GM23338 (cell line): Measurements from ENCODE around the gene SSH2. TPM values are rescaled to one million over a fixed set of nuclear protein-coding genes. Genes with fewer than 3 reads are reported as not detected.

ENCODE experiments used
- ATAC-seq: fragments of 200-7000 bp; cut with Tn5 transposase; 3 replicates; pipeline ENCODE4 v1.9.1; 2020
- DNase-seq: peaks from one replicate; pipeline ENCODE4 v3.0.0-alpha.2; 2015; ENCODE audit warnings: low spot score
- H2AFZ ChIP-seq: fragments of 200-600 bp; sonication (generic); 2 replicates; pipeline ENCODE4 v1.8.0; 2016; ENCODE audit warnings: antibody characterized with exemption, mild to moderate bottlenecking, moderate library complexity
- H3F3A ChIP-seq: fragments of 200-600 bp; sonication (generic); replicated peaks from 2 replicates; pipeline ENCODE4 v1.8.0; 2017; ENCODE audit warnings: antibody characterized with exemption, mixed run types, low read depth
- H3K27ac ChIP-seq: fragments of 200-600 bp; sonication (generic); 2 replicates; pipeline ENCODE4 v1.6.1; 2016; ENCODE audit warnings: low read depth
- H3K27me3 ChIP-seq: fragments of 200-600 bp; sonication (generic); 2 replicates; pipeline ENCODE4 v1.8.0; 2016; ENCODE audit warnings: mild to moderate bottlenecking, mixed run types, moderate library complexity; ENCODE audit not compliant: insufficient read depth
- H3K36me3 ChIP-seq: fragments of 200-600 bp; sonication (generic); 2 replicates; pipeline ENCODE4 v1.8.0; 2016; ENCODE audit warnings: mild to moderate bottlenecking; ENCODE audit not compliant: insufficient read depth
- H3K4me1 ChIP-seq: fragments of 200-600 bp; sonication (generic); 2 replicates; pipeline ENCODE4 v1.8.0; 2016; ENCODE audit warnings: mild to moderate bottlenecking, moderate library complexity; ENCODE audit not compliant: insufficient read depth
- H3K4me2 ChIP-seq: fragments of 200-600 bp; sonication (generic); 2 replicates; pipeline ENCODE4 v1.7.1; 2017; ENCODE audit warnings: mixed run types
- H3K4me3 ChIP-seq: fragments of 200-600 bp; sonication (generic); 2 replicates; pipeline ENCODE4 v1.6.1; 2016; ENCODE audit warnings: mixed run types
- H3K79me2 ChIP-seq: fragments of 200-600 bp; sonication (generic); replicated peaks from 2 replicates; pipeline ENCODE4 v1.8.0; 2017; ENCODE audit warnings: mild to moderate bottlenecking; ENCODE audit not compliant: insufficient read depth
- H3K9me2 ChIP-seq: fragments of 200-600 bp; sonication (generic); 2 replicates; pipeline ENCODE4 v1.8.0; 2017; ENCODE audit not compliant: insufficient read depth
- H4K20me1 ChIP-seq: fragments of 200-600 bp; sonication (generic); replicated peaks from 2 replicates; pipeline ENCODE4 v1.8.0; 2017; ENCODE audit warnings: mild to moderate bottlenecking; ENCODE audit not compliant: insufficient read depth
- H3K27ac Mint-ChIP-seq: 2 replicates; pipeline ENCODE4 v1.8.0; 2020; ENCODE audit warnings: inconsistent platforms, mild to moderate bottlenecking, moderate library complexity, mixed read lengths
- H3K27me3 Mint-ChIP-seq: 3 replicates; pipeline ENCODE4 v1.8.0; 2022; ENCODE audit warnings: low read depth, mild to moderate bottlenecking, moderate library complexity, mixed read lengths, inconsistent platforms; ENCODE audit not compliant: insufficient read depth, poor library complexity
- H3K36me3 Mint-ChIP-seq: 3 replicates; pipeline ENCODE4 v1.8.0; 2021; ENCODE audit warnings: low read depth, mild to moderate bottlenecking, inconsistent platforms, moderate library complexity, mixed read lengths
- H3K4me1 Mint-ChIP-seq: 3 replicates; pipeline ENCODE4 v1.8.0; 2020; ENCODE audit warnings: mild to moderate bottlenecking, inconsistent platforms, mixed read lengths
- H3K4me3 Mint-ChIP-seq: 3 replicates; pipeline ENCODE4 v1.8.0; 2021; ENCODE audit warnings: moderate library complexity, mild to moderate bottlenecking, inconsistent platforms, mixed read lengths
- H3K9me3 Mint-ChIP-seq: 3 replicates; pipeline ENCODE4 v1.8.0; 2020; ENCODE audit warnings: moderate library complexity, mild to moderate bottlenecking, inconsistent platforms, mixed read lengths
- CREB1 ChIP-seq: fragments of 250-450 bp; sonication (Bioruptor Pico); IDR thresholded peaks from 2 replicates; pipeline ENCODE4 v1.5.0; 2020; ENCODE audit warnings: low read depth, mild to moderate bottlenecking, moderate library complexity
- EZH2 ChIP-seq: fragments of 200-600 bp; sonication (generic); IDR thresholded peaks from one replicate; pipeline ENCODE4 v1.8.0; 2017; ENCODE audit warnings: antibody characterized with exemption, mild to moderate bottlenecking, low read depth; ENCODE audit not compliant: unreplicated experiment
- EZH2phosphoT487 ChIP-seq: fragments of 200-600 bp; sonication (generic); IDR thresholded peaks from one replicate; pipeline ENCODE4 v1.8.1; 2018; ENCODE audit warnings: antibody characterized with exemption; ENCODE audit not compliant: unreplicated experiment
- JUNB ChIP-seq: IDR thresholded peaks from one replicate; pipeline ENCODE4 v1.6.1; 2016; ENCODE audit warnings: antibody characterized with exemption; ENCODE audit not compliant: unreplicated experiment
- NANOG ChIP-seq: IDR thresholded peaks from 2 replicates; pipeline ENCODE4 v1.6.1; 2016; ENCODE audit warnings: antibody characterized with exemption, borderline replicate concordance
- POLR2AphosphoS5 ChIP-seq: IDR thresholded peaks from 2 replicates; pipeline ENCODE4 v1.6.1; 2016; ENCODE audit warnings: antibody characterized with exemption, low read depth
- STAT1 ChIP-seq: IDR thresholded peaks from one replicate; pipeline ENCODE4 v1.6.1; 2016; ENCODE audit warnings: antibody characterized with exemption; ENCODE audit not compliant: unreplicated experiment
- ZNF114 ChIP-seq: fragments of 250-450 bp; sonication (Bioruptor Pico); IDR thresholded peaks from 2 replicates; pipeline ENCODE4 v1.5.0; 2020; ENCODE audit warnings: mild to moderate bottlenecking, moderate library complexity
- ZNF331 ChIP-seq: fragments of 250-450 bp; sonication (Bioruptor Pico); IDR thresholded peaks from 2 replicates; pipeline ENCODE4 v1.5.0; 2020; ENCODE audit warnings: low read depth, mild to moderate bottlenecking, moderate library complexity
- polyA plus RNA-seq: library from polyadenylated mRNA; unstranded; fragments of >200 nt; fragmentation: Nextera tagmentation; extraction: Ambion mirVana; gene quantifications from 2 replicates; pipeline ENCODE4 v1.2.1, GENCODE V29; 2016
- total RNA-seq: library from RNA; depleted of rRNA; stranded (reverse); fragments of >200 nt; shearing (Covaris generic); gene quantifications from 2 replicates; pipeline ENCODE4 v1.2.3, GENCODE V29; 2014
- TF ChIP-seq, protein P1 (sequence below), 2 experiments: fragments of 200-600 bp in 1 of 2; sonication (generic) in 1 of 2; conservative IDR thresholded peaks; 2 replicates each; pipeline versions ENCODE4 v1.5.1 to v1.6.1; 2016 to 2017; ENCODE audit warnings: antibody characterized with exemption in 2 of 2, low read depth in 2 of 2, mild to moderate bottlenecking in 2 of 2, moderate library complexity in 1 of 2
- TF ChIP-seq, protein P2 (sequence below): IDR thresholded peaks from 2 replicates; pipeline ENCODE4 v1.6.1; 2016; ENCODE audit warnings: antibody characterized with exemption
- TF ChIP-seq, protein P3 (sequence below): fragments of 250-450 bp; sonication (Bioruptor Pico); IDR thresholded peaks from 2 replicates; pipeline ENCODE4 v1.5.0; 2020; ENCODE audit warnings: mild to moderate bottlenecking, moderate library complexity
- TF ChIP-seq, protein P4 (sequence below): IDR thresholded peaks from one replicate; pipeline ENCODE4 v1.6.1; 2018; ENCODE audit warnings: antibody characterized with exemption; ENCODE audit not compliant: unreplicated experiment

Gene SSH2
- total and polyA plus RNA-seq, 2 experiments from 2014 or later = 9.9 to 12.1 TPM

DNA sequence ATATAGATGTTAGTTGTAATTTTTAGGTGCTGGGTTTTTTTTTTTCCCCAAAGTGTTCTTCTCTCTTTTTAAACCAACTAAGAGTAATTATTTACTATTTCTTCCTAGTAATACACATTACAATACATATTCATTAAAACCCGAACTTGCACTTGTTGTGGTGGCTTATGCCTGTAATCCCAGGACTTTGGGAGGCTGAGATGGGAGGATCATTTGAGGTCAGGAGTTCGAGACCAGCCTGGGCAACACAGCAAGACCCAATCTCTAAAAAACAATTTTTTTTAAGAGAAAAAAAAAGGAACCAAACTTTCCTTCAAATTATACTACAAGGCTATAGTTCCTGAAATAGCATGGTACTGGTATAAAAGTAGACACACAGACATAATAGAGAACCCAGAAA, 15.3 kb upstream of the SSH2 start:
- DNase-seq = no peak
- Histone ChIP-seq H3K4me3 (no peak overlapping the region), H3K27ac (no peak overlapping the region), H3K4me2 (no peak overlapping the region), H3F3A (no peaks in the 10 kb centered on the region), H3K4me1 (no peaks in the 10 kb centered on the region), H3K79me2 (no peaks in the 10 kb centered on the region), H3K36me3 (no peaks in the 10 kb centered on the region), H2AFZ (no peak overlapping the region), H3K27me3 (no peaks in the 10 kb centered on the region), H4K20me1 (no peaks in the 10 kb centered on the region), H3K9me2 (no peaks in the 10 kb centered on the region)
- TF ChIP-seq ZNF331 = no peak
- TF ChIP-seq, protein P1, sequence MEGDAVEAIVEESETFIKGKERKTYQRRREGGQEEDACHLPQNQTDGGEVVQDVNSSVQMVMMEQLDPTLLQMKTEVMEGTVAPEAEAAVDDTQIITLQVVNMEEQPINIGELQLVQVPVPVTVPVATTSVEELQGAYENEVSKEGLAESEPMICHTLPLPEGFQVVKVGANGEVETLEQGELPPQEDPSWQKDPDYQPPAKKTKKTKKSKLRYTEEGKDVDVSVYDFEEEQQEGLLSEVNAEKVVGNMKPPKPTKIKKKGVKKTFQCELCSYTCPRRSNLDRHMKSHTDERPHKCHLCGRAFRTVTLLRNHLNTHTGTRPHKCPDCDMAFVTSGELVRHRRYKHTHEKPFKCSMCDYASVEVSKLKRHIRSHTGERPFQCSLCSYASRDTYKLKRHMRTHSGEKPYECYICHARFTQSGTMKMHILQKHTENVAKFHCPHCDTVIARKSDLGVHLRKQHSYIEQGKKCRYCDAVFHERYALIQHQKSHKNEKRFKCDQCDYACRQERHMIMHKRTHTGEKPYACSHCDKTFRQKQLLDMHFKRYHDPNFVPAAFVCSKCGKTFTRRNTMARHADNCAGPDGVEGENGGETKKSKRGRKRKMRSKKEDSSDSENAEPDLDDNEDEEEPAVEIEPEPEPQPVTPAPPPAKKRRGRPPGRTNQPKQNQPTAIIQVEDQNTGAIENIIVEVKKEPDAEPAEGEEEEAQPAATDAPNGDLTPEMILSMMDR (conservative IDR thresholded peaks at IDR 0.05; ENCODE audit: low read depth in 2 of 2) = no peak
- no peak for TF ChIP-seq CREB1 (CRISPR knock-in tag)
- TF ChIP-seq, protein P2, sequence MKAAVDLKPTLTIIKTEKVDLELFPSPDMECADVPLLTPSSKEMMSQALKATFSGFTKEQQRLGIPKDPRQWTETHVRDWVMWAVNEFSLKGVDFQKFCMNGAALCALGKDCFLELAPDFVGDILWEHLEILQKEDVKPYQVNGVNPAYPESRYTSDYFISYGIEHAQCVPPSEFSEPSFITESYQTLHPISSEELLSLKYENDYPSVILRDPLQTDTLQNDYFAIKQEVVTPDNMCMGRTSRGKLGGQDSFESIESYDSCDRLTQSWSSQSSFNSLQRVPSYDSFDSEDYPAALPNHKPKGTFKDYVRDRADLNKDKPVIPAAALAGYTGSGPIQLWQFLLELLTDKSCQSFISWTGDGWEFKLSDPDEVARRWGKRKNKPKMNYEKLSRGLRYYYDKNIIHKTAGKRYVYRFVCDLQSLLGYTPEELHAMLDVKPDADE = no peak
- TF ChIP-seq, protein P3, sequence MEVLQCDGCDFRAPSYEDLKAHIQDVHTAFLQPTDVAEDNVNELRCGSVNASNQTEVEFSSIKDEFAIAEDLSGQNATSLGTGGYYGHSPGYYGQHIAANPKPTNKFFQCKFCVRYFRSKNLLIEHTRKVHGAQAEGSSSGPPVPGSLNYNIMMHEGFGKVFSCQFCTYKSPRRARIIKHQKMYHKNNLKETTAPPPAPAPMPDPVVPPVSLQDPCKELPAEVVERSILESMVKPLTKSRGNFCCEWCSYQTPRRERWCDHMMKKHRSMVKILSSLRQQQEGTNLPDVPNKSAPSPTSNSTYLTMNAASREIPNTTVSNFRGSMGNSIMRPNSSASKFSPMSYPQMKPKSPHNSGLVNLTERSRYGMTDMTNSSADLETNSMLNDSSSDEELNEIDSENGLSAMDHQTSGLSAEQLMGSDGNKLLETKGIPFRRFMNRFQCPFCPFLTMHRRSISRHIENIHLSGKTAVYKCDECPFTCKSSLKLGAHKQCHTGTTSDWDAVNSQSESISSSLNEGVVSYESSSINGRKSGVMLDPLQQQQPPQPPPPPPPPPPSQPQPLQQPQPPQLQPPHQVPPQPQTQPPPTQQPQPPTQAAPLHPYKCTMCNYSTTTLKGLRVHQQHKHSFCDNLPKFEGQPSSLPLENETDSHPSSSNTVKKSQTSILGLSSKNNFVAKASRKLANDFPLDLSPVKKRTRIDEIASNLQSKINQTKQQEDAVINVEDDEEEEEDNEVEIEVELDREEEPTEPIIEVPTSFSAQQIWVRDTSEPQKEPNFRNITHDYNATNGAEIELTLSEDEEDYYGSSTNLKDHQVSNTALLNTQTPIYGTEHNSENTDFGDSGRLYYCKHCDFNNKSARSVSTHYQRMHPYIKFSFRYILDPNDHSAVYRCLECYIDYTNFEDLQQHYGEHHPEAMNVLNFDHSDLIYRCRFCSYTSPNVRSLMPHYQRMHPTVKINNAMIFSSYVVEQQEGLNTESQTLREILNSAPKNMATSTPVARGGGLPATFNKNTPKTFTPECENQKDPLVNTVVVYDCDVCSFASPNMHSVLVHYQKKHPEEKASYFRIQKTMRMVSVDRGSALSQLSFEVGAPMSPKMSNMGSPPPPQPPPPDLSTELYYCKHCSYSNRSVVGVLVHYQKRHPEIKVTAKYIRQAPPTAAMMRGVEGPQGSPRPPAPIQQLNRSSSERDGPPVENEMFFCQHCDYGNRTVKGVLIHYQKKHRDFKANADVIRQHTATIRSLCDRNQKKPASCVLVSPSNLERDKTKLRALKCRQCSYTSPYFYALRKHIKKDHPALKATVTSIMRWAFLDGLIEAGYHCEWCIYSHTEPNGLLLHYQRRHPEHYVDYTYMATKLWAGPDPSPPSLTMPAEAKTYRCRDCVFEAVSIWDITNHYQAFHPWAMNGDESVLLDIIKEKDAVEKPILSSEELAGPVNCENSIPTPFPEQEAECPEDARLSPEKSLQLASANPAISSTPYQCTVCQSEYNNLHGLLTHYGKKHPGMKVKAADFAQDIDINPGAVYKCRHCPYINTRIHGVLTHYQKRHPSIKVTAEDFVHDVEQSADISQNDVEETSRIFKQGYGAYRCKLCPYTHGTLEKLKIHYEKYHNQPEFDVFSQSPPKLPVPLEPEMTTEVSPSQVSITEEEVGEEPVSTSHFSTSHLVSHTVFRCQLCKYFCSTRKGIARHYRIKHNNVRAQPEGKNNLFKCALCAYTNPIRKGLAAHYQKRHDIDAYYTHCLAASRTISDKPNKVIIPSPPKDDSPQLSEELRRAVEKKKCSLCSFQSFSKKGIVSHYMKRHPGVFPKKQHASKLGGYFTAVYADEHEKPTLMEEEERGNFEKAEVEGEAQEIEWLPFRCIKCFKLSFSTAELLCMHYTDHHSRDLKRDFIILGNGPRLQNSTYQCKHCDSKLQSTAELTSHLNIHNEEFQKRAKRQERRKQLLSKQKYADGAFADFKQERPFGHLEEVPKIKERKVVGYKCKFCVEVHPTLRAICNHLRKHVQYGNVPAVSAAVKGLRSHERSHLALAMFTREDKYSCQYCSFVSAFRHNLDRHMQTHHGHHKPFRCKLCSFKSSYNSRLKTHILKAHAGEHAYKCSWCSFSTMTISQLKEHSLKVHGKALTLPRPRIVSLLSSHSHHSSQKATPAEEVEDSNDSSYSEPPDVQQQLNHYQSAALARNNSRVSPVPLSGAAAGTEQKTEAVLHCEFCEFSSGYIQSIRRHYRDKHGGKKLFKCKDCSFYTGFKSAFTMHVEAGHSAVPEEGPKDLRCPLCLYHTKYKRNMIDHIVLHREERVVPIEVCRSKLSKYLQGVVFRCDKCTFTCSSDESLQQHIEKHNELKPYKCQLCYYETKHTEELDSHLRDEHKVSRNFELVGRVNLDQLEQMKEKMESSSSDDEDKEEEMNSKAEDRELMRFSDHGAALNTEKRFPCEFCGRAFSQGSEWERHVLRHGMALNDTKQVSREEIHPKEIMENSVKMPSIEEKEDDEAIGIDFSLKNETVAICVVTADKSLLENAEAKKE (CRISPR knock-in tag) = no peak
- no peak for TF ChIP-seq POLR2AphosphoS5
- TF ChIP-seq ZNF114 (CRISPR knock-in tag) = no peak
- TF ChIP-seq STAT1 = no peak
- TF ChIP-seq NANOG = no peak
- no peak for TF ChIP-seq EZH2
- TF ChIP-seq JUNB = no peak
- TF ChIP-seq, protein P4, sequence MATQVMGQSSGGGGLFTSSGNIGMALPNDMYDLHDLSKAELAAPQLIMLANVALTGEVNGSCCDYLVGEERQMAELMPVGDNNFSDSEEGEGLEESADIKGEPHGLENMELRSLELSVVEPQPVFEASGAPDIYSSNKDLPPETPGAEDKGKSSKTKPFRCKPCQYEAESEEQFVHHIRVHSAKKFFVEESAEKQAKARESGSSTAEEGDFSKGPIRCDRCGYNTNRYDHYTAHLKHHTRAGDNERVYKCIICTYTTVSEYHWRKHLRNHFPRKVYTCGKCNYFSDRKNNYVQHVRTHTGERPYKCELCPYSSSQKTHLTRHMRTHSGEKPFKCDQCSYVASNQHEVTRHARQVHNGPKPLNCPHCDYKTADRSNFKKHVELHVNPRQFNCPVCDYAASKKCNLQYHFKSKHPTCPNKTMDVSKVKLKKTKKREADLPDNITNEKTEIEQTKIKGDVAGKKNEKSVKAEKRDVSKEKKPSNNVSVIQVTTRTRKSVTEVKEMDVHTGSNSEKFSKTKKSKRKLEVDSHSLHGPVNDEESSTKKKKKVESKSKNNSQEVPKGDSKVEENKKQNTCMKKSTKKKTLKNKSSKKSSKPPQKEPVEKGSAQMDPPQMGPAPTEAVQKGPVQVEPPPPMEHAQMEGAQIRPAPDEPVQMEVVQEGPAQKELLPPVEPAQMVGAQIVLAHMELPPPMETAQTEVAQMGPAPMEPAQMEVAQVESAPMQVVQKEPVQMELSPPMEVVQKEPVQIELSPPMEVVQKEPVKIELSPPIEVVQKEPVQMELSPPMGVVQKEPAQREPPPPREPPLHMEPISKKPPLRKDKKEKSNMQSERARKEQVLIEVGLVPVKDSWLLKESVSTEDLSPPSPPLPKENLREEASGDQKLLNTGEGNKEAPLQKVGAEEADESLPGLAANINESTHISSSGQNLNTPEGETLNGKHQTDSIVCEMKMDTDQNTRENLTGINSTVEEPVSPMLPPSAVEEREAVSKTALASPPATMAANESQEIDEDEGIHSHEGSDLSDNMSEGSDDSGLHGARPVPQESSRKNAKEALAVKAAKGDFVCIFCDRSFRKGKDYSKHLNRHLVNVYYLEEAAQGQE = no peak
- TF ChIP-seq EZH2phosphoT487 = no peak
- H3K36me3 Mint-ChIP-seq = no peaks in the 10 kb centered on the region
- H3K9me3 Mint-ChIP-seq = no peaks in the 10 kb centered on the region
- H3K27me3 Mint-ChIP-seq = peaks cover 6% of the 10 kb centered on the region
- H3K4me3 Mint-ChIP-seq = no peak overlapping the region
- no peaks in the 10 kb centered on the region for H3K4me1 Mint-ChIP-seq
- H3K27ac Mint-ChIP-seq = no peak overlapping the region
- ATAC-seq = no peak
